ENCODE data around the gene SBF2.
A peak's percentile ranks its signal among the peaks of the same experiment; 100 is the strongest.

DNA sequence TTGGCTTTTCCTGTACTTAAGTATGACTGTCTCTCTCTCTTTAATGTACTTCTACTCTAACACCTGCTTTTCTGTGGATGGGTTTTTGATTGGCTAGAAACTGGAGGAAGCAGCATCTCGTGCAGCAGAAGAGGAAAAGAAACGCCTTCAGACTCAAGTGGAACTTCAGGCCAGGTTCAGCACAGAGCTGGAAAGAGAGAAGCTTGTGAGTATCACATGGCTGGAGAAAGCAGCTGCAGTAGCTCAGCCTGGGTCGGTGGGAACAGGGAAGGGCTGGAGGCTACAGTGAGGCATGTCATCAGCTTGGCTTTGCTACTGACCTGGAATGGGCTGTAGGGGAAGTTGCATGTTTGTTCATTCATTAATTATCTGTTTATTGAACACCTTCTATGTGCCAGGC, 555.9 kb downstream of the SBF2 start:
- TF ChIP-seq, protein P1, sequence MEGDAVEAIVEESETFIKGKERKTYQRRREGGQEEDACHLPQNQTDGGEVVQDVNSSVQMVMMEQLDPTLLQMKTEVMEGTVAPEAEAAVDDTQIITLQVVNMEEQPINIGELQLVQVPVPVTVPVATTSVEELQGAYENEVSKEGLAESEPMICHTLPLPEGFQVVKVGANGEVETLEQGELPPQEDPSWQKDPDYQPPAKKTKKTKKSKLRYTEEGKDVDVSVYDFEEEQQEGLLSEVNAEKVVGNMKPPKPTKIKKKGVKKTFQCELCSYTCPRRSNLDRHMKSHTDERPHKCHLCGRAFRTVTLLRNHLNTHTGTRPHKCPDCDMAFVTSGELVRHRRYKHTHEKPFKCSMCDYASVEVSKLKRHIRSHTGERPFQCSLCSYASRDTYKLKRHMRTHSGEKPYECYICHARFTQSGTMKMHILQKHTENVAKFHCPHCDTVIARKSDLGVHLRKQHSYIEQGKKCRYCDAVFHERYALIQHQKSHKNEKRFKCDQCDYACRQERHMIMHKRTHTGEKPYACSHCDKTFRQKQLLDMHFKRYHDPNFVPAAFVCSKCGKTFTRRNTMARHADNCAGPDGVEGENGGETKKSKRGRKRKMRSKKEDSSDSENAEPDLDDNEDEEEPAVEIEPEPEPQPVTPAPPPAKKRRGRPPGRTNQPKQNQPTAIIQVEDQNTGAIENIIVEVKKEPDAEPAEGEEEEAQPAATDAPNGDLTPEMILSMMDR (IDR thresholded peaks at IDR 0.05 in 8 of 11, conservative IDR thresholded peaks at IDR 0.05 in 3 of 11), result no peak
- TF ChIP-seq POLR2A (IDR thresholded peaks at IDR 0.05) (no peak), POLR2AphosphoS5 (IDR thresholded peaks at IDR 0.05) (peak in 2 of 3 donors; percentile 27 to 30)

Data from spleen (tissue), 7 donors.